K562 treated with DMSO at 1 percent for 12 hours (cell line): ENCODE results near the gene EGFL6. TPM values are rescaled to one million over a fixed set of nuclear protein-coding genes. Genes with fewer than 3 reads are reported as not detected.

ENCODE experiments used
- total RNA-seq: library from RNA; unstranded; fragments of 300-600 nt; gene quantifications from 2 replicates; pipeline ENCODE4 v1.2.3, GENCODE V29; 2022; ENCODE audit not compliant: insufficient read depth

The EGFL6 gene
- not detected in 2 replicates for total RNA-seq

GRCh38 chrX:13569479-13570260, at the start of gene EGFL6:
Gene EGFL6, plus strand, starts transcription at chrX:13569601. Its CDS starts 261 bp downstream, at chrX:13569862.

GRCh38 chrX:13652850-13653693, 83.7 kb downstream of the EGFL6 start, which contains the start of gene TCEANC:
Gene TCEANC, plus strand, starts transcription at chrX:13653141. Its CDS starts 9,368 bp downstream, at chrX:13662509.

Other genes starting within 250 kb of the EGFL6 start
- gene ATXN3L, start 249.5 kb upstream of the EGFL6 start, total RNA-seq, result 0.44 TPM in 1 of 2 replicates, not detected in the other
- gene TCEANC, start 83.5 kb downstream of the EGFL6 start, total RNA-seq, result 0.45 and 2.8 TPM in 2 replicates
- 11.6 and 20.5 TPM in 2 replicates for gene RAB9A, start 119.5 kb downstream of the EGFL6 start, total RNA-seq
- gene TRAPPC2, start 165.0 kb downstream of the EGFL6 start, total RNA-seq, result 4.1 and 13.8 TPM in 2 replicates
- gene OFD1, start 165.1 kb downstream of the EGFL6 start, total RNA-seq, result 18.1 and 21.5 TPM in 2 replicates
- gene GPM6B, start 247.5 kb downstream of the EGFL6 start, total RNA-seq, result 0.27 TPM in 1 of 2 replicates, not detected in the other